GM12801 (cell line): Measurements from ENCODE around the gene GALNT16.

Experiments used
- TF ChIP-seq, protein P1 (sequence below): IDR thresholded peaks from one replicate; pipeline ENCODE4 v1.5.1; 2011; ENCODE audit warnings: control low read depth; ENCODE audit not compliant: insufficient read length; ENCODE audit errors: extremely low read depth

Gene GALNT16

GRCh38 chr14:69244946-69245345, 15.0 kb upstream of the GALNT16 start:
- TF ChIP-seq, protein P1, sequence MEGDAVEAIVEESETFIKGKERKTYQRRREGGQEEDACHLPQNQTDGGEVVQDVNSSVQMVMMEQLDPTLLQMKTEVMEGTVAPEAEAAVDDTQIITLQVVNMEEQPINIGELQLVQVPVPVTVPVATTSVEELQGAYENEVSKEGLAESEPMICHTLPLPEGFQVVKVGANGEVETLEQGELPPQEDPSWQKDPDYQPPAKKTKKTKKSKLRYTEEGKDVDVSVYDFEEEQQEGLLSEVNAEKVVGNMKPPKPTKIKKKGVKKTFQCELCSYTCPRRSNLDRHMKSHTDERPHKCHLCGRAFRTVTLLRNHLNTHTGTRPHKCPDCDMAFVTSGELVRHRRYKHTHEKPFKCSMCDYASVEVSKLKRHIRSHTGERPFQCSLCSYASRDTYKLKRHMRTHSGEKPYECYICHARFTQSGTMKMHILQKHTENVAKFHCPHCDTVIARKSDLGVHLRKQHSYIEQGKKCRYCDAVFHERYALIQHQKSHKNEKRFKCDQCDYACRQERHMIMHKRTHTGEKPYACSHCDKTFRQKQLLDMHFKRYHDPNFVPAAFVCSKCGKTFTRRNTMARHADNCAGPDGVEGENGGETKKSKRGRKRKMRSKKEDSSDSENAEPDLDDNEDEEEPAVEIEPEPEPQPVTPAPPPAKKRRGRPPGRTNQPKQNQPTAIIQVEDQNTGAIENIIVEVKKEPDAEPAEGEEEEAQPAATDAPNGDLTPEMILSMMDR, result no peak

- TF ChIP-seq, protein P1, result no peak
These were observed 13.6 kb upstream of the GALNT16 start for GRCh38 chr14:69246331-69246730.

GRCh38 chr14:69247676-69248440, 12.1 kb upstream of the GALNT16 start:
- TF ChIP-seq, protein P1, result no peak

DNA sequence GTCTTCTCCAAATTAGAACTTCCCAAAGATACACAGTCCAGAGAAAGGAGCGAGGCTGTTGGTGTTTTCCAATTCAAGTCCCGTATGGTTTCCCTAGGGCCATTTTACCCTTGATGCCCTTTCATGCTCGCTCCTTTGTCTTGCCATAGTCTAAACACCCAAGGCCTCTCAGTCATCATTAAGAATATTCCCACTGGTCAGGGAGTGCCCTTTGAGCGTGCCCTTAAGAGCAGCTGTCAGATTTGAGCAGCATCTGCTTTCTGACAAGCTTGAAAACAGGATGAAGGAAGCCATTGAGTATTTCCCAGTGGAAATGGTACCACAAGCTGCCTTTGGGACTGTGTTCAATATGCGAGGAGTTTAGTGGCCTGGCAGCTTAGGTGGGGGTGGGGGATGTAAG, 10.4 kb upstream of the GALNT16 start:
- TF ChIP-seq, protein P1, result no peak

DNA sequence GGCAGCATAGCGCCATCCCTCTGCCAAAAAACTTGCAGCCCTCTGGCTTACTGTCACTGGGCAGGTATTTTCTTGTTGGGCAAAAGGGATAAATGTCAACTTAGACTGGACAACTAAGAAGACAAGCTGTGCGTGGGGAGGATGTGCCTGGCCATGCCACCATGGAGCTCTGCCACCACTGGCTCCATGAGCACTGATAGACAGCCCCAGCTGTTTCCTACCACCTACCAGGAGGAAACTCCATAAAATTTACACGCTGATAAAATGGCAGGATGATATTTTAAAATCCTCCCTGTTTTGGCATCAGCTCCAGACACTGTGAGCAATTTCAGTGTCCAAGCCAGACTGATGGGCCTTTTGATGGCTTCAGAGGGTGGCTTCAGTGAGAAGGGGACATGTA, 7.1 kb upstream of the GALNT16 start:
- TF ChIP-seq, protein P1, result no peak

- TF ChIP-seq, protein P1, result no peak
These were observed 811 bp upstream of the GALNT16 start for GRCh38 chr14:69259168-69259526.

DNA sequence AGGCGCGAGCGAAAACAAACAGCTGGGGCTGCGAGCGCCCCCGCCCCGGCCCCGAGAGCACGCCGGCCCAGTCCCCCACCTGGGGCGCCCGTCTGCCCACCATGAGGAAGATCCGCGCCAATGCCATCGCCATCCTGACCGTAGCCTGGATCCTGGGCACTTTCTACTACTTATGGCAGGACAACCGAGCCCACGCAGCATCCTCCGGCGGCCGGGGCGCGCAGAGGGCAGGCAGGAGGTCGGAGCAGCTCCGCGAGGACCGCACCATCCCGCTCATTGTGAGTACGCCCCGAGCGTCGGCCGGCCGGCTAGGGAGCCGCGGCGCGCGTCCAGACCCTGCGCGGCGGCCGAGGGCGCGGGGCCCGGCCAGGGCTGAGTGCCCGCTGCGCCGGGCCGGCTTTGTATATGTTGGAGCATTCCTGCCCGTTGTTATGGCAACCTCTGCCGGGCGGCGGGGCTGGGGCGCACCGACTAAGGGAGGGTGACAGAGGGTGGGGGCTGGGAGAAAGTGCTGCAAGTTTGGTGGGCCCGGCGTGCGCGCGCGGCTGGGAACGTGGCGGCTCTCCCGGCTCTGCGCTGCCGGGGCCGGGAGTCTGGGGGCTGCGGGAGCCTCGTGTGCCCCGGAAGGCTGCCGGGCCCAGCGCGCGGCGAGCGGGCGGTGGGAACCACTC, 367 bp downstream of the GALNT16 start:
- TF ChIP-seq, protein P1, result no peak
